BJ (cell line): ENCODE measurements around the gene DNER. TPM values are rescaled to one million over a fixed set of nuclear protein-coding genes. Genes with fewer than 3 reads are reported as not detected.

Experiments used
- CTCF ChIA-PET: fragments of 350-600 bp; formaldehyde crosslinking; extraction: SDS; loops from one replicate; lab custom pipeline; 2021; ENCODE audit warnings: antibody characterized with exemption, inconsistent platforms; lab: Yijun Ruan, JAX
- POLR2A ChIA-PET: fragments of 300-600 bp; sonication (Branson Sonifier 250); formaldehyde crosslinking; extraction: SDS; loops from one replicate; lab custom pipeline; 2021; ENCODE audit warnings: antibody characterized with exemption; lab: Charles Lee
- DNase-seq: peaks from one replicate; pipeline ENCODE4 v3.0.0-alpha.2; 2011; ENCODE audit warnings: low read depth
- H3K27me3 ChIP-seq: 2 replicates; pipeline ENCODE4 v1.6.0; 2011; ENCODE audit warnings: low read length; ENCODE audit not compliant: control insufficient read depth, insufficient read depth
- H3K36me3 ChIP-seq: 2 replicates; pipeline ENCODE4 v1.5.1; 2011; ENCODE audit warnings: low read length; ENCODE audit not compliant: control insufficient read depth, insufficient read depth
- H3K4me3 ChIP-seq: 2 replicates; pipeline ENCODE4 v1.5.1; 2011; ENCODE audit warnings: low read depth, mild to moderate bottlenecking, control low read depth, low read length
- polyA plus RNA-seq: library from polyadenylated mRNA; depleted of rRNA; stranded (reverse); fragments of >200 nt; gene quantifications from 2 replicates; pipeline ENCODE4 v1.2.3, GENCODE V29; 2011
- TF ChIP-seq, protein P1 (sequence below): IDR thresholded peaks from 2 replicates; pipeline ENCODE4 v1.5.1; 2011; ENCODE audit warnings: low read depth, mild to moderate bottlenecking, control low read depth, inconsistent platforms, low read length, moderate library complexity; ENCODE audit not compliant: insufficient read depth

DNER gene
- polyA plus RNA-seq, 1 experiment = 0.02 TPM

DNA sequence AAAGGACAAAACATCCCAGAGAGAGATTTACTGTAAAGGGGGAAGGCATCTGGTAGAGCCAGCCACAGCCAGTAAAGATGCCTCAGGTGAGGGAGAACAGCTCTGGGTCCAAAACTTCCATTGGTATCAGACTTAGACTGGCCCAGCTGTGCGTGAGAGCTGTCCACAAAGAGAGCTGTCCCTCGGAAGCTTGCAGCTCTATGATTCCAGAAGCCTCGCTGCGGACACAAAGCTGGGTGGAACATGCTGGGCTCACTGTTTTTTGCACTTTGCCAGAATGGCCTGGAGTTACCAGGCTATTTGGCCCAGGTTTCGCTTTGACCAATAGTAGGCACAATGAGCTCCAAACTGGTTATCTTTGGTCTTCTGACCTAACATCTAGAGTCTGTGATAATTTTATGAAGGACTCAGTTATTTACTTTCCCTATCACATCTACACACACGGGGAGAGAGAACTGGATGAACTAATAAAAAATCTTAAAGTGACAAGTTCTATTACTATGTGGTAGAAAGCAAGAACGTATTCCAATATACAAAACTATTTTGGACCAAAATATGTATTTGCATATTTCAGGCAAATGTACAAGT, 101.9 kb downstream of the DNER start:
- DNase-seq = no peak
- no peak overlapping the region for H3K4me3 ChIP-seq
- no peaks in the 10 kb centered on the region for H3K36me3 ChIP-seq
- ChIA-PET POLR2A (no interaction called here), CTCF (no interaction called here)
- TF ChIP-seq, protein P1, sequence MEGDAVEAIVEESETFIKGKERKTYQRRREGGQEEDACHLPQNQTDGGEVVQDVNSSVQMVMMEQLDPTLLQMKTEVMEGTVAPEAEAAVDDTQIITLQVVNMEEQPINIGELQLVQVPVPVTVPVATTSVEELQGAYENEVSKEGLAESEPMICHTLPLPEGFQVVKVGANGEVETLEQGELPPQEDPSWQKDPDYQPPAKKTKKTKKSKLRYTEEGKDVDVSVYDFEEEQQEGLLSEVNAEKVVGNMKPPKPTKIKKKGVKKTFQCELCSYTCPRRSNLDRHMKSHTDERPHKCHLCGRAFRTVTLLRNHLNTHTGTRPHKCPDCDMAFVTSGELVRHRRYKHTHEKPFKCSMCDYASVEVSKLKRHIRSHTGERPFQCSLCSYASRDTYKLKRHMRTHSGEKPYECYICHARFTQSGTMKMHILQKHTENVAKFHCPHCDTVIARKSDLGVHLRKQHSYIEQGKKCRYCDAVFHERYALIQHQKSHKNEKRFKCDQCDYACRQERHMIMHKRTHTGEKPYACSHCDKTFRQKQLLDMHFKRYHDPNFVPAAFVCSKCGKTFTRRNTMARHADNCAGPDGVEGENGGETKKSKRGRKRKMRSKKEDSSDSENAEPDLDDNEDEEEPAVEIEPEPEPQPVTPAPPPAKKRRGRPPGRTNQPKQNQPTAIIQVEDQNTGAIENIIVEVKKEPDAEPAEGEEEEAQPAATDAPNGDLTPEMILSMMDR = no peak
- H3K27me3 ChIP-seq = no peaks in the 10 kb centered on the region

DNA sequence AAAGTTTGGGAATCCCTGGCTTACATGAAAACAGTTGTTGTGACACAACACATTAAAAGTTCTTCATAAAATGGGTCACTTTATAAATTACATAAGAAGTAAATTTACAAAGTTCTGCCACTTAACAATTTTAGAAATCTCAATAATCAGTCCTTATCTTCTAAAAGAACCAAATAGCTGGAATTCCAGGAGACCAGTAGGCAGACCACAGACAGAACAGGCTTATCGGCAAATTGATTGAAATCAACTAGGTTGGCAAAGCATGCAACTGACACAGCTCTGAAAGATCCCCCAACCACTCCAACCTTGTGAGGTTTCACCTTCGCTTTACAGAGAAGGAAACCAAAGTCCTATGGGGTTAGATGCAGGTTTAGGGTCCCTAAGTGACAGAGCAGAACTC, 103.0 kb downstream of the DNER start:
- Histone ChIP-seq H3K27me3 (no peaks in the 10 kb centered on the region), H3K36me3 (no peaks in the 10 kb centered on the region), H3K4me3 (no peak overlapping the region)
- ChIA-PET POLR2A (no interaction called here), CTCF (interaction anchor here (1.2 kb wide), 1 partner anchor 25 kb away, joined by 3 read pairs; no protein-coding TSS in a partner anchor)
- no peak for DNase-seq
- TF ChIP-seq, protein P1 = no peak

DNA sequence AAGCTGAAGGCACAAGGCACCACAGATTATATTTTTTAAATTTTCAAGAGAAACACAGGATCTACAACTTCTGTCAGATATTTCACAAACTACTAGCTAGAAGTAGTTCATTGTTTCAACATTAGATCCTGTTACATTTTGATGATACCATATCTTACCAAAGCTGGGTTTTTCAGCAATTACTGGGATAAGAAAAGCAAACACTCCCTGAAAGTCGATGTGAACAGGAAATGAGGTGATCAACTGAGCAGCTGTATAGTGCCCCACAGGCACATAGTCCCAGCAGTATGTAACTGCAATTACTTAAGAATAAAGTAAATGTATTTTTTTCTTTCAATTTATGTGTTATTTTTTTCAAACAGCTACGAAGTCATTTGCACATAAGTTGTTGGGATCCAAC, 103.5 kb downstream of the DNER start:
- no peak for DNase-seq

GRCh38 chr2:229610333-229610732, 104.0 kb downstream of the DNER start:
- TF ChIP-seq, protein P1 = no peak
- POLR2A ChIA-PET = no interaction called here
- no peak for DNase-seq
- Histone ChIP-seq H3K36me3 (no peaks in the 10 kb centered on the region), H3K27me3 (no peaks in the 10 kb centered on the region), H3K4me3 (no peak overlapping the region)
- CTCF ChIA-PET = interaction anchor here (0.7 to 1.2 kb wide), 3 partner anchors 9 to 1562 kb away, joined by 3 to 4 read pairs (median 3); no protein-coding TSS in a partner anchor

More for the DNA sequence above, 103.5 kb downstream of the DNER start:
- Histone ChIP-seq H3K4me3 (no peak overlapping the region), H3K36me3 (no peaks in the 10 kb centered on the region), H3K27me3 (no peaks in the 10 kb centered on the region)
- ChIA-PET POLR2A (no interaction called here), CTCF (interaction anchor here (0.7 to 1.2 kb wide), 3 partner anchors 10 to 1562 kb away, joined by 3 to 4 read pairs (median 3); no protein-coding TSS in a partner anchor)
- TF ChIP-seq, protein P1 = no peak

GRCh38 chr2:229601936-229602335, 112.4 kb downstream of the DNER start:
- no peak for DNase-seq
- ChIA-PET POLR2A (no interaction called here), CTCF (no interaction called here)
- TF ChIP-seq, protein P1 = no peak
- H3K4me3 ChIP-seq = no peak overlapping the region
- H3K36me3 ChIP-seq = no peaks in the 10 kb centered on the region
- no peaks in the 10 kb centered on the region for H3K27me3 ChIP-seq
